GM23338 (cell line): ENCODE data around the gene CACNA2D3. TPM values are rescaled to one million over a fixed set of nuclear protein-coding genes. Genes with fewer than 3 reads are reported as not detected.

ENCODE experiments used
- ATAC-seq: fragments of 200-7000 bp; cut with Tn5 transposase; 3 replicates; pipeline ENCODE4 v1.9.1; 2020
- DNase-seq: peaks from one replicate; pipeline ENCODE4 v3.0.0-alpha.2; 2015; ENCODE audit warnings: low spot score
- H2AFZ ChIP-seq: fragments of 200-600 bp; sonication (generic); 2 replicates; pipeline ENCODE4 v1.8.0; 2016; ENCODE audit warnings: antibody characterized with exemption, mild to moderate bottlenecking, moderate library complexity
- H3F3A ChIP-seq: fragments of 200-600 bp; sonication (generic); replicated peaks from 2 replicates; pipeline ENCODE4 v1.8.0; 2017; ENCODE audit warnings: antibody characterized with exemption, mixed run types, low read depth
- H3K27ac ChIP-seq: fragments of 200-600 bp; sonication (generic); 2 replicates; pipeline ENCODE4 v1.6.1; 2016; ENCODE audit warnings: low read depth
- H3K27me3 ChIP-seq: fragments of 200-600 bp; sonication (generic); 2 replicates; pipeline ENCODE4 v1.8.0; 2016; ENCODE audit warnings: mild to moderate bottlenecking, mixed run types, moderate library complexity; ENCODE audit not compliant: insufficient read depth
- H3K36me3 ChIP-seq: fragments of 200-600 bp; sonication (generic); 2 replicates; pipeline ENCODE4 v1.8.0; 2016; ENCODE audit warnings: mild to moderate bottlenecking; ENCODE audit not compliant: insufficient read depth
- H3K4me1 ChIP-seq: fragments of 200-600 bp; sonication (generic); 2 replicates; pipeline ENCODE4 v1.8.0; 2016; ENCODE audit warnings: mild to moderate bottlenecking, moderate library complexity; ENCODE audit not compliant: insufficient read depth
- H3K4me2 ChIP-seq: fragments of 200-600 bp; sonication (generic); 2 replicates; pipeline ENCODE4 v1.7.1; 2017; ENCODE audit warnings: mixed run types
- H3K4me3 ChIP-seq: fragments of 200-600 bp; sonication (generic); 2 replicates; pipeline ENCODE4 v1.6.1; 2016; ENCODE audit warnings: mixed run types
- H3K79me2 ChIP-seq: fragments of 200-600 bp; sonication (generic); replicated peaks from 2 replicates; pipeline ENCODE4 v1.8.0; 2017; ENCODE audit warnings: mild to moderate bottlenecking; ENCODE audit not compliant: insufficient read depth
- H3K9me2 ChIP-seq: fragments of 200-600 bp; sonication (generic); 2 replicates; pipeline ENCODE4 v1.8.0; 2017; ENCODE audit not compliant: insufficient read depth
- H4K20me1 ChIP-seq: fragments of 200-600 bp; sonication (generic); replicated peaks from 2 replicates; pipeline ENCODE4 v1.8.0; 2017; ENCODE audit warnings: mild to moderate bottlenecking; ENCODE audit not compliant: insufficient read depth
- H3K27ac Mint-ChIP-seq: 2 replicates; pipeline ENCODE4 v1.8.0; 2020; ENCODE audit warnings: inconsistent platforms, mild to moderate bottlenecking, moderate library complexity, mixed read lengths
- H3K27me3 Mint-ChIP-seq: 3 replicates; pipeline ENCODE4 v1.8.0; 2022; ENCODE audit warnings: low read depth, mild to moderate bottlenecking, moderate library complexity, mixed read lengths, inconsistent platforms; ENCODE audit not compliant: insufficient read depth, poor library complexity
- H3K36me3 Mint-ChIP-seq: 3 replicates; pipeline ENCODE4 v1.8.0; 2021; ENCODE audit warnings: low read depth, mild to moderate bottlenecking, inconsistent platforms, moderate library complexity, mixed read lengths
- H3K4me1 Mint-ChIP-seq: 3 replicates; pipeline ENCODE4 v1.8.0; 2020; ENCODE audit warnings: mild to moderate bottlenecking, inconsistent platforms, mixed read lengths
- H3K4me3 Mint-ChIP-seq: 3 replicates; pipeline ENCODE4 v1.8.0; 2021; ENCODE audit warnings: moderate library complexity, mild to moderate bottlenecking, inconsistent platforms, mixed read lengths
- H3K9me3 Mint-ChIP-seq: 3 replicates; pipeline ENCODE4 v1.8.0; 2020; ENCODE audit warnings: moderate library complexity, mild to moderate bottlenecking, inconsistent platforms, mixed read lengths
- CREB1 ChIP-seq: fragments of 250-450 bp; sonication (Bioruptor Pico); IDR thresholded peaks from 2 replicates; pipeline ENCODE4 v1.5.0; 2020; ENCODE audit warnings: low read depth, mild to moderate bottlenecking, moderate library complexity
- CTCF ChIP-seq, 2 experiments: fragments of 200-600 bp in 1 of 2; sonication (generic) in 1 of 2; conservative IDR thresholded peaks; 2 replicates each; pipeline versions ENCODE4 v1.5.1 to v1.6.1; 2016 to 2017; ENCODE audit warnings: antibody characterized with exemption in 2 of 2, low read depth in 2 of 2, mild to moderate bottlenecking in 2 of 2, moderate library complexity in 1 of 2
- ETS1 ChIP-seq: IDR thresholded peaks from 2 replicates; pipeline ENCODE4 v1.6.1; 2016; ENCODE audit warnings: antibody characterized with exemption
- EZH2 ChIP-seq: fragments of 200-600 bp; sonication (generic); IDR thresholded peaks from one replicate; pipeline ENCODE4 v1.8.0; 2017; ENCODE audit warnings: antibody characterized with exemption, mild to moderate bottlenecking, low read depth; ENCODE audit not compliant: unreplicated experiment
- EZH2phosphoT487 ChIP-seq: fragments of 200-600 bp; sonication (generic); IDR thresholded peaks from one replicate; pipeline ENCODE4 v1.8.1; 2018; ENCODE audit warnings: antibody characterized with exemption; ENCODE audit not compliant: unreplicated experiment
- POLR2AphosphoS5 ChIP-seq: IDR thresholded peaks from 2 replicates; pipeline ENCODE4 v1.6.1; 2016; ENCODE audit warnings: antibody characterized with exemption, low read depth
- REST ChIP-seq: IDR thresholded peaks from one replicate; pipeline ENCODE4 v1.6.1; 2018; ENCODE audit warnings: antibody characterized with exemption; ENCODE audit not compliant: unreplicated experiment
- STAT1 ChIP-seq: IDR thresholded peaks from one replicate; pipeline ENCODE4 v1.6.1; 2016; ENCODE audit warnings: antibody characterized with exemption; ENCODE audit not compliant: unreplicated experiment
- ZNF114 ChIP-seq: fragments of 250-450 bp; sonication (Bioruptor Pico); IDR thresholded peaks from 2 replicates; pipeline ENCODE4 v1.5.0; 2020; ENCODE audit warnings: mild to moderate bottlenecking, moderate library complexity
- ZNF331 ChIP-seq: fragments of 250-450 bp; sonication (Bioruptor Pico); IDR thresholded peaks from 2 replicates; pipeline ENCODE4 v1.5.0; 2020; ENCODE audit warnings: low read depth, mild to moderate bottlenecking, moderate library complexity
- polyA plus RNA-seq: library from polyadenylated mRNA; unstranded; fragments of >200 nt; fragmentation: Nextera tagmentation; extraction: Ambion mirVana; gene quantifications from 2 replicates; pipeline ENCODE4 v1.2.1, GENCODE V29; 2016
- total RNA-seq: library from RNA; depleted of rRNA; stranded (reverse); fragments of >200 nt; shearing (Covaris generic); gene quantifications from 2 replicates; pipeline ENCODE4 v1.2.3, GENCODE V29; 2014

The CACNA2D3 gene
- total and polyA plus RNA-seq, 2 experiments from 2014 or later: 2.2 to 2.3 TPM

- Histone ChIP-seq H3K4me1 (peaks cover 30% of the 10 kb centered on the region), H3F3A (peaks cover 12% of the 10 kb centered on the region), H2AFZ (no peak overlapping the region), H4K20me1 (no peaks in the 10 kb centered on the region), H3K27me3 (no peaks in the 10 kb centered on the region), H3K4me2 (no peak overlapping the region), H3K36me3 (no peaks in the 10 kb centered on the region), H3K9me2 (peaks cover 13% of the 10 kb centered on the region; the same call in 1 of the 2 replicates), H3K4me3 (no peak overlapping the region), H3K79me2 (peaks cover 3% of the 10 kb centered on the region; the same call in 1 of the 2 replicates), H3K27ac (no peak overlapping the region)
- no peak overlapping the region for H3K27ac Mint-ChIP-seq
- no peaks in the 10 kb centered on the region; the same call in 1 of the 3 replicates for H3K36me3 Mint-ChIP-seq
- no peak overlapping the region for H3K4me3 Mint-ChIP-seq
- H3K27me3 Mint-ChIP-seq: no peaks in the 10 kb centered on the region
- DNase-seq (no peak), ATAC-seq (no peak)
- no peaks in the 10 kb centered on the region; the same call in 2 of the 3 replicates for H3K9me3 Mint-ChIP-seq
- no peak for TF ChIP-seq EZH2
- no peak for TF ChIP-seq ETS1
- TF ChIP-seq EZH2phosphoT487: no peak
- TF ChIP-seq ZNF114 (CRISPR knock-in tag): no peak
- no peak for TF ChIP-seq REST
- TF ChIP-seq CTCF (conservative IDR thresholded peaks at IDR 0.05; ENCODE audit: low read depth in 2 of 2): no peak
- no peak for TF ChIP-seq ZNF331 (CRISPR knock-in tag)
- TF ChIP-seq CREB1 (CRISPR knock-in tag): no peak
- TF ChIP-seq POLR2AphosphoS5: no peak
- no peak for TF ChIP-seq STAT1
- H3K4me1 Mint-ChIP-seq: peaks cover 46% of the 10 kb centered on the region
These were observed 562.9 kb downstream of the CACNA2D3 start for GRCh38 chr3:54685213-54685612.
